ENCODE results near the gene EXT2. TPM values are rescaled to one million over a fixed set of nuclear protein-coding genes. Genes with fewer than 3 reads are reported as not detected.

EXT2 gene
- total and polyA plus RNA-seq, 10 of the 15 experiments (the other 5 are each of a cell fraction or from before 2014, with no cell fraction given): 3.8 to 31.4 (median 17.9) TPM

- H3K79me2 ChIP-seq (ENCODE audit: control insufficient read depth, insufficient read depth, low read length): no peaks in the 10 kb centered on the region
- no peak overlapping the region for H2AFZ ChIP-seq (ENCODE audit: control insufficient read depth, low read depth, low read length)
- in situ Hi-C loops (cut with MboI): no loop called here
- ChIA-PET SMC1A (ENCODE audit: uncharacterized antibody, unreplicated experiment) (interaction anchor here (1.0 to 1.4 kb wide), 2 partner anchors 12 to 22 kb away, joined by 3 to 4 read pairs; no protein-coding TSS in a partner anchor), RAD21 (ENCODE audit: unreplicated experiment) (interaction anchor here (1.1 kb wide), 1 partner anchor 54 kb away, joined by 3 read pairs; no protein-coding TSS in a partner anchor), CTCF (interaction anchor here (0.9 to 1.6 kb wide), 3 partner anchors 92 to 100 kb away, joined by 3 to 4 read pairs (median 3); no protein-coding TSS in a partner anchor), POLR2A (no interaction called here)
- H4K20me1 ChIP-seq (ENCODE audit: control insufficient read depth, insufficient read depth): no peaks in the 10 kb centered on the region
- no peaks in the 10 kb centered on the region for H3K36me3 ChIP-seq (ENCODE audit: control insufficient read depth in 2 of 2, insufficient read depth in 2 of 2, low read length in 1 of 2)
- H3K4me3 ChIP-seq: no peak overlapping the region
- intact Hi-C loops (cut with micrococcal nuclease; ENCODE audit: unreplicated experiment): no loop called here
- no peak for DNase-seq (ENCODE audit: low read depth, low spot score)
- no peak overlapping the region for H3K27ac ChIP-seq (ENCODE audit: control insufficient read depth, insufficient read depth)
- ATAC-seq: no peak
- no peak overlapping the region for H3K4me2 ChIP-seq (ENCODE audit: control insufficient read depth, insufficient read depth)
- H3K9ac ChIP-seq (ENCODE audit: control insufficient read depth, insufficient read depth, low read length): no peak overlapping the region
- H3K4me1 ChIP-seq (ENCODE audit: control insufficient read depth, insufficient read depth, low read length): no peaks in the 10 kb centered on the region
- FAIRE-seq: no peak
- H3K27me3 ChIP-seq (replicated peaks in 1 of 2; ENCODE audit: control insufficient read depth in 2 of 2, insufficient read depth in 2 of 2, low read length in 1 of 2): no peaks in the 10 kb centered on the region
- TF ChIP-seq, protein P1, sequence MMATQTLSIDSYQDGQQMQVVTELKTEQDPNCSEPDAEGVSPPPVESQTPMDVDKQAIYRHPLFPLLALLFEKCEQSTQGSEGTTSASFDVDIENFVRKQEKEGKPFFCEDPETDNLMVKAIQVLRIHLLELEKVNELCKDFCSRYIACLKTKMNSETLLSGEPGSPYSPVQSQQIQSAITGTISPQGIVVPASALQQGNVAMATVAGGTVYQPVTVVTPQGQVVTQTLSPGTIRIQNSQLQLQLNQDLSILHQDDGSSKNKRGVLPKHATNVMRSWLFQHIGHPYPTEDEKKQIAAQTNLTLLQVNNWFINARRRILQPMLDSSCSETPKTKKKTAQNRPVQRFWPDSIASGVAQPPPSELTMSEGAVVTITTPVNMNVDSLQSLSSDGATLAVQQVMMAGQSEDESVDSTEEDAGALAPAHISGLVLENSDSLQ (IDR thresholded peaks at IDR 0.05): no peak
- no peak for TF ChIP-seq ZSCAN29 (IDR thresholded peaks at IDR 0.05)
- no peak for TF ChIP-seq SUZ12 (IDR thresholded peaks at IDR 0.05; ENCODE audit: unreplicated experiment)
- TF ChIP-seq, protein P2, sequence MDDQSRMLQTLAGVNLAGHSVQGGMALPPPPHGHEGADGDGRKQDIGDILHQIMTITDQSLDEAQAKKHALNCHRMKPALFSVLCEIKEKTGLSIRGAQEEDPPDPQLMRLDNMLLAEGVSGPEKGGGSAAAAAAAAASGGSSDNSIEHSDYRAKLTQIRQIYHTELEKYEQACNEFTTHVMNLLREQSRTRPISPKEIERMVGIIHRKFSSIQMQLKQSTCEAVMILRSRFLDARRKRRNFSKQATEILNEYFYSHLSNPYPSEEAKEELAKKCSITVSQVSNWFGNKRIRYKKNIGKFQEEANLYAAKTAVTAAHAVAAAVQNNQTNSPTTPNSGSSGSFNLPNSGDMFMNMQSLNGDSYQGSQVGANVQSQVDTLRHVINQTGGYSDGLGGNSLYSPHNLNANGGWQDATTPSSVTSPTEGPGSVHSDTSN (IDR thresholded peaks at IDR 0.05; ENCODE audit: insufficient replicate concordance, low read depth, low read length): no peak
- TF ChIP-seq CBFB (IDR thresholded peaks at IDR 0.05; ENCODE audit: low read depth): no peak
- TF ChIP-seq ZZZ3 (IDR thresholded peaks at IDR 0.05; ENCODE audit: control insufficient read depth, insufficient read length, low read depth): no peak
- TF ChIP-seq, protein P3, sequence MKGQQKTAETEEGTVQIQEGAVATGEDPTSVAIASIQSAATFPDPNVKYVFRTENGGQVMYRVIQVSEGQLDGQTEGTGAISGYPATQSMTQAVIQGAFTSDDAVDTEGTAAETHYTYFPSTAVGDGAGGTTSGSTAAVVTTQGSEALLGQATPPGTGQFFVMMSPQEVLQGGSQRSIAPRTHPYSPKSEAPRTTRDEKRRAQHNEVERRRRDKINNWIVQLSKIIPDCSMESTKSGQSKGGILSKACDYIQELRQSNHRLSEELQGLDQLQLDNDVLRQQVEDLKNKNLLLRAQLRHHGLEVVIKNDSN (IDR thresholded peaks at IDR 0.05; ENCODE audit: borderline replicate concordance, extremely low read length, insufficient read depth, low read depth, low read length): no peak
- TF ChIP-seq, protein P4, sequence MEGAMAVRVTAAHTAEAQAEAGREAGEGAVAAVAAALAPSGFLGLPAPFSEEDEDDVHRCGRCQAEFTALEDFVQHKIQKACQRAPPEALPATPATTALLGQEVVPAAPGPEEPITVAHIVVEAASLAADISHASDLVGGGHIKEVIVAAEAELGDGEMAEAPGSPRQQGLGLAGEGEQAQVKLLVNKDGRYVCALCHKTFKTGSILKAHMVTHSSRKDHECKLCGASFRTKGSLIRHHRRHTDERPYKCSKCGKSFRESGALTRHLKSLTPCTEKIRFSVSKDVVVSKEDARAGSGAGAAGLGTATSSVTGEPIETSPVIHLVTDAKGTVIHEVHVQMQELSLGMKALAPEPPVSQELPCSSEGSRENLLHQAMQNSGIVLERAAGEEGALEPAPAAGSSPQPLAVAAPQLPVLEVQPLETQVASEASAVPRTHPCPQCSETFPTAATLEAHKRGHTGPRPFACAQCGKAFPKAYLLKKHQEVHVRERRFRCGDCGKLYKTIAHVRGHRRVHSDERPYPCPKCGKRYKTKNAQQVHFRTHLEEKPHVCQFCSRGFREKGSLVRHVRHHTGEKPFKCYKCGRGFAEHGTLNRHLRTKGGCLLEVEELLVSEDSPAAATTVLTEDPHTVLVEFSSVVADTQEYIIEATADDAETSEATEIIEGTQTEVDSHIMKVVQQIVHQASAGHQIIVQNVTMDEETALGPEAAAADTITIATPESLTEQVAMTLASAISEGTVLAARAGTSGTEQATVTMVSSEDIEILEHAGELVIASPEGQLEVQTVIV (IDR thresholded peaks at IDR 0.05; ENCODE audit: borderline replicate concordance, partially characterized antibody): no peak
- TF ChIP-seq RELA (IDR thresholded peaks at IDR 0.05; ENCODE audit: borderline replicate concordance, partially characterized antibody): no peak
- no peak for TF ChIP-seq HDAC6 (IDR thresholded peaks at IDR 0.05; ENCODE audit: unreplicated experiment)
- no peak for TF ChIP-seq SMAD1 (IDR thresholded peaks at IDR 0.05; ENCODE audit: low read depth, partially characterized antibody)
- no peak for TF ChIP-seq IRF4 (IDR thresholded peaks at IDR 0.05; ENCODE audit: low read depth, low read length)
- TF ChIP-seq TCF3 (IDR thresholded peaks at IDR 0.05; ENCODE audit: borderline replicate concordance, insufficient read depth, low read depth, low read length): no peak
- no peak for TF ChIP-seq SPI1 (IDR thresholded peaks at IDR 0.05; ENCODE audit: borderline replicate concordance, insufficient read depth, low read depth, low read length)
- TF ChIP-seq HDGF (IDR thresholded peaks at IDR 0.05): no peak
- no peak for TF ChIP-seq RAD51 (IDR thresholded peaks at IDR 0.05)
- TF ChIP-seq SRF (IDR thresholded peaks at IDR 0.05; ENCODE audit: low read depth in 2 of 2, low read length in 2 of 2): no peak
- BruUV-seq (replicated peaks): no TSS peak
- peaks cover 6% of the 10 kb centered on the region; the same call in 2 of the 3 replicates for H3K9me3 ChIP-seq (replicated peaks; ENCODE audit: control insufficient read depth, insufficient read depth, low read length)
Observed at GRCh38 chr11:44185522-44185921, 90.0 kb downstream of the EXT2 start.

Data from GM12878 (cell line).